Upper lobe of left lung (tissue), 4 donors: ENCODE data around the gene PHLDA1.

Source experiments
- POLR2A ChIP-seq, 4 donors: fragments of 450-650 bp; IDR thresholded peaks; one replicate each; pipeline ENCODE4 v1.5.1; 2016 to 2017; ENCODE audit warnings: antibody characterized with exemption in 4 of 4, mild to moderate bottlenecking in 2 of 4
- POLR2AphosphoS5 ChIP-seq, 2 donors: sonication (generic); formaldehyde crosslinking; IDR thresholded peaks; one replicate each; pipeline ENCODE4 v1.5.1; 2017; ENCODE audit warnings: antibody characterized with exemption in 2 of 2
- TF ChIP-seq, protein P1 (sequence below), 6 experiments: fragments of 450-650 bp in 4 of 6; fragments of 200-600 bp in 2 of 6; sonication (generic) in 2 of 6; IDR thresholded peaks; one replicate each; pipeline ENCODE4 v1.5.1; 2016 to 2019; ENCODE audit warnings: antibody characterized with exemption in 6 of 6

DNA sequence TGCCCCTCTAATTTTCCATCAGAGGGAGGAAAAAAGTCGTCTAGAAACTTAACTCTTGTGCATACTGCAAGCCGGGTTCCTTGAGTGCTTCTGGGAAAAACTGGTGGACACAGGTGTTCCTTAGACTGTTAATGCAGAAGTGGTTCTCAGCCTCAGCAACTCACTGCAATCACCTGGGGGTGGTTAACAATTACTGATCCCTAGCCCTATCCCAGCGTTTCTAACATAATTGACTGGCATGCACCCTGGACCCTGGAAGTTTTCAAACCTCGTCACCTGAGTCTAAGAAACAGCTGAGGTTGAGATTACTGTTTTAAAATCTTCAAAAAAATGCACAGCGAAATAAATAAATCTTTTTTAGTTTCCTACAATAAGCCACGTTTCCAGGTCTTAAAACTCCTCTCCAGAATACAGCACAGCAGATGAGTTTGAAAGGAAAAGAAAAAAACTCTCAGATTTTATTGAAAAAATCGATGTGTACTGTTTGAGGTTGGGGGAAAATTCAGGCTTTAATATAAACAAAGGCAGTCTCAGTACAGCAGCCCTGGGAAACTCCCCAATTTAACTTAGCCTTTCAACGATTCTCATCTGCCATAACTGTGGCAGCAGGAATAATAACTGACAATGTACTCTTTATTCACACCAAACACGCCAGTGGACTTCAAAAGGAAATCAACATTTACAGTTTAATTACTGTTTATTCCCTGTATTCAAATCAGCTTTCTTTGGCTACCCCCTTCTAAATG lies 45.4 kb downstream of the PHLDA1 start:
- TF ChIP-seq, protein P1, sequence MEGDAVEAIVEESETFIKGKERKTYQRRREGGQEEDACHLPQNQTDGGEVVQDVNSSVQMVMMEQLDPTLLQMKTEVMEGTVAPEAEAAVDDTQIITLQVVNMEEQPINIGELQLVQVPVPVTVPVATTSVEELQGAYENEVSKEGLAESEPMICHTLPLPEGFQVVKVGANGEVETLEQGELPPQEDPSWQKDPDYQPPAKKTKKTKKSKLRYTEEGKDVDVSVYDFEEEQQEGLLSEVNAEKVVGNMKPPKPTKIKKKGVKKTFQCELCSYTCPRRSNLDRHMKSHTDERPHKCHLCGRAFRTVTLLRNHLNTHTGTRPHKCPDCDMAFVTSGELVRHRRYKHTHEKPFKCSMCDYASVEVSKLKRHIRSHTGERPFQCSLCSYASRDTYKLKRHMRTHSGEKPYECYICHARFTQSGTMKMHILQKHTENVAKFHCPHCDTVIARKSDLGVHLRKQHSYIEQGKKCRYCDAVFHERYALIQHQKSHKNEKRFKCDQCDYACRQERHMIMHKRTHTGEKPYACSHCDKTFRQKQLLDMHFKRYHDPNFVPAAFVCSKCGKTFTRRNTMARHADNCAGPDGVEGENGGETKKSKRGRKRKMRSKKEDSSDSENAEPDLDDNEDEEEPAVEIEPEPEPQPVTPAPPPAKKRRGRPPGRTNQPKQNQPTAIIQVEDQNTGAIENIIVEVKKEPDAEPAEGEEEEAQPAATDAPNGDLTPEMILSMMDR (IDR thresholded peaks at IDR 0.05), result no peak
- TF ChIP-seq POLR2AphosphoS5 (IDR thresholded peaks at IDR 0.05) (no peak), POLR2A (IDR thresholded peaks at IDR 0.05) (no peak)
